Upper lobe of left lung (tissue), 6 donors: ENCODE results near the gene ADGRV1. TPM values are rescaled to one million over a fixed set of nuclear protein-coding genes. Genes with fewer than 3 reads are reported as not detected.

ENCODE experiments used
- ATAC-seq, 2 donors: fragments of 200-7000 bp; cut with Tn5 transposase; one replicate each; pipeline ENCODE4 v1.9.1; 2022; ENCODE audit warnings: mild to moderate bottlenecking in 2 of 2, moderate library complexity in 2 of 2; ENCODE audit not compliant: low FRiP score in 2 of 2
- DNase-seq, 2 donors: peaks; one replicate each; pipeline ENCODE4 v3.0.0-alpha.2; 2019 to 2020
- H3K27ac ChIP-seq, 4 donors: fragments of 200-600 bp; sonication (generic); one replicate each; pipeline ENCODE4 v1.5.1; 2016 to 2019
- H3K27me3 ChIP-seq, 4 donors: fragments of 200-600 bp; sonication (generic); one replicate each; pipeline ENCODE4 v1.5.1; 2017 to 2019
- H3K36me3 ChIP-seq, 4 donors: fragments of 200-600 bp; sonication (generic); one replicate each; pipeline ENCODE4 v1.5.1; 2016 to 2019
- H3K4me1 ChIP-seq, 4 donors: fragments of 200-600 bp; sonication (generic); one replicate each; pipeline ENCODE4 v1.5.1; 2018 to 2019
- H3K4me3 ChIP-seq, 4 donors: fragments of 200-600 bp; sonication (generic); one replicate each; pipeline ENCODE4 v1.5.1; 2017 to 2019; ENCODE audit warnings: mild to moderate bottlenecking in 2 of 4, moderate library complexity in 1 of 4
- H3K9me3 ChIP-seq, 4 donors: fragments of 200-600 bp; sonication (generic); one replicate each; pipeline ENCODE4 v1.5.1; 2018 to 2019
- CTCF ChIP-seq, 6 experiments: fragments of 450-650 bp in 4 of 6; fragments of 200-600 bp in 2 of 6; sonication (generic) in 2 of 6; IDR thresholded peaks; one replicate each; pipeline ENCODE4 v1.5.1; 2016 to 2019; ENCODE audit warnings: antibody characterized with exemption in 6 of 6
- EP300 ChIP-seq, 4 donors: sonication (generic); formaldehyde crosslinking; IDR thresholded peaks; one replicate each; pipeline ENCODE4 v1.5.1; 2017; ENCODE audit warnings: antibody characterized with exemption in 4 of 4, control low read depth in 2 of 4
- POLR2A ChIP-seq, 4 donors: fragments of 450-650 bp; IDR thresholded peaks; one replicate each; pipeline ENCODE4 v1.5.1; 2016 to 2017; ENCODE audit warnings: antibody characterized with exemption in 4 of 4, mild to moderate bottlenecking in 2 of 4
- POLR2AphosphoS5 ChIP-seq, 2 donors: sonication (generic); formaldehyde crosslinking; IDR thresholded peaks; one replicate each; pipeline ENCODE4 v1.5.1; 2017; ENCODE audit warnings: antibody characterized with exemption in 2 of 2
- WGBS, 2 donors: methylation state at CpG; one replicate each; pipeline ENCODE4 v1.1.5; 2017 to 2018; 5-methylcytosine and 5-hydroxymethylcytosine counted together
- total RNA-seq, 6 donors: library from RNA; depleted of rRNA in 4 of 6; stranded (reverse); fragments of >200 nt in 4 of 6; gene quantifications; one replicate each; pipeline versions ENCODE4 v1.1.0 to v1.2.1, GENCODE V29; 2016 to 2021
- donor health status: DM: no; HTN: no; CAD: no; lungs with moderate emphysema.
- donor health status: DM: no; HTN: yes; CAD: no; lungs with severe emphysema.

Gene ADGRV1
- total RNA-seq, 6 donors from 2014 or later: 22.3 to 129 (median 60.4) TPM

GRCh38 chr5:90628492-90628891 is 69.9 kb downstream of the ADGRV1 start:
- no peaks in the 10 kb centered on the region for H3K27me3 ChIP-seq
- H3K27ac ChIP-seq: no peak overlapping the region
- H3K9me3 ChIP-seq: no peaks in the 10 kb centered on the region
- DNase-seq: no peak
- TF ChIP-seq POLR2A (IDR thresholded peaks at IDR 0.05) (no peak), POLR2AphosphoS5 (IDR thresholded peaks at IDR 0.05) (no peak), CTCF (IDR thresholded peaks at IDR 0.05) (no peak), EP300 (IDR thresholded peaks at IDR 0.05) (no peak)
- no peak for ATAC-seq
- H3K4me1 ChIP-seq: no peaks in the 10 kb centered on the region
- no peak overlapping the region for H3K4me3 ChIP-seq
- no peaks in the 10 kb centered on the region for H3K36me3 ChIP-seq
- WGBS, 2 donors: 90 to 91% methylated on average over 6 of the region's 6 CpGs

- H3K36me3 ChIP-seq: no peaks in the 10 kb centered on the region
- H3K4me1 ChIP-seq: no peaks in the 10 kb centered on the region
- no peaks in the 10 kb centered on the region for H3K27me3 ChIP-seq
- ATAC-seq (no peak), DNase-seq (no peak)
- no peak overlapping the region for H3K4me3 ChIP-seq
- 78 to 83% methylated on average over 2 of the region's 2 CpGs for WGBS, 2 donors
- H3K9me3 ChIP-seq: no peaks in the 10 kb centered on the region
- TF ChIP-seq POLR2A (IDR thresholded peaks at IDR 0.05) (no peak), POLR2AphosphoS5 (IDR thresholded peaks at IDR 0.05) (no peak), EP300 (IDR thresholded peaks at IDR 0.05) (no peak), CTCF (IDR thresholded peaks at IDR 0.05) (no peak)
- H3K27ac ChIP-seq: no peak overlapping the region
Measured at GRCh38 chr5:90632791-90633190, 74.2 kb downstream of the ADGRV1 start.

GRCh38 chr5:90636948-90637347 is 78.4 kb downstream of the ADGRV1 start:
- Histone ChIP-seq H3K27me3 (no peaks in the 10 kb centered on the region), H3K4me3 (no peak overlapping the region), H3K27ac (no peak overlapping the region), H3K36me3 (no peaks in the 10 kb centered on the region), H3K9me3 (no peaks in the 10 kb centered on the region), H3K4me1 (no peaks in the 10 kb centered on the region)
- 0 to 2% methylated on average over 1 of the region's 1 CpG for WGBS, 2 donors
- TF ChIP-seq POLR2A (IDR thresholded peaks at IDR 0.05) (no peak), EP300 (IDR thresholded peaks at IDR 0.05) (no peak), POLR2AphosphoS5 (IDR thresholded peaks at IDR 0.05) (no peak), CTCF (IDR thresholded peaks at IDR 0.05) (no peak)
- ATAC-seq: no peak
- DNase-seq: no peak

GRCh38 chr5:90637731-90638130 is 79.1 kb downstream of the ADGRV1 start:
- Histone ChIP-seq H3K4me1 (no peaks in the 10 kb centered on the region), H3K27me3 (no peaks in the 10 kb centered on the region), H3K4me3 (no peak overlapping the region), H3K36me3 (no peaks in the 10 kb centered on the region), H3K27ac (no peak overlapping the region), H3K9me3 (no peaks in the 10 kb centered on the region)
- DNase-seq: no peak
- TF ChIP-seq POLR2A (IDR thresholded peaks at IDR 0.05) (no peak), POLR2AphosphoS5 (IDR thresholded peaks at IDR 0.05) (no peak), CTCF (IDR thresholded peaks at IDR 0.05) (no peak), EP300 (IDR thresholded peaks at IDR 0.05) (no peak)
- no peak for ATAC-seq
- WGBS, 2 donors: 69 to 78% methylated on average over 3 of the region's 3 CpGs

GRCh38 chr5:90638878-90639277 is 80.3 kb downstream of the ADGRV1 start:
- WGBS, 2 donors: 70 to 85% methylated on average over 6 of the region's 6 CpGs

More at GRCh38 chr5:90638878-90639277, 80.3 kb downstream of the ADGRV1 start:
- Histone ChIP-seq H3K4me1 (no peaks in the 10 kb centered on the region), H3K36me3 (no peaks in the 10 kb centered on the region), H3K27ac (no peak overlapping the region), H3K27me3 (no peaks in the 10 kb centered on the region), H3K9me3 (no peaks in the 10 kb centered on the region), H3K4me3 (no peak overlapping the region)
- TF ChIP-seq EP300 (IDR thresholded peaks at IDR 0.05) (no peak), CTCF (IDR thresholded peaks at IDR 0.05) (no peak), POLR2A (IDR thresholded peaks at IDR 0.05) (no peak), POLR2AphosphoS5 (IDR thresholded peaks at IDR 0.05) (no peak)
- DNase-seq (no peak), ATAC-seq (no peak)
